ENCODE measurements around the gene MFAP2. TPM values are rescaled to one million over a fixed set of nuclear protein-coding genes. Genes with fewer than 3 reads are reported as not detected.
"Not testable (repeated sequence)": the region's sequence is repeated elsewhere in the genome, so short reads cannot be mapped to it uniquely, and the experiment has no call there.

Gene MFAP2
- polyA plus RNA-seq, 3 donors, result 10.2 to 28.1 (median 25.5) TPM

DNA sequence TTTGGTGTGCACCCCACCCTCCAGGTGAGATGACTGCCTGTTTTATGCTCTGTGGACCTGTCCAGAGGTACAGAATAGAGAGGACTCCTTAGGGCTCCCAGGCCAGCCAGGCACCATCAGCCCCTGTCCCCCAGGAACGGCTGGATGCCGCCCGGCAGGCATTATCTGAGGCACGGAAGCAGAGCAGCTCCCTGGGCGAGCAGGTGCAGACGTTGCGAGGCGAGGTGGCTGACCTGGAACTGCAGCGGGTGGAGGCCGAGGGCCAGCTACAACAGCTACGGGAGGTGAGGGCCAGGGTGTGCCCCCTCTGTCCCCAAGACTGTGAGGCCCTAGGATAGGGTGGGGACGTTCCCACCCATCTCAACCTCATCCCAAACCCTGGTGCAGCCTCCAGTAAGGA, 10.8 kb downstream of the MFAP2 start:
- WGBS, 3 donors, result 92 to 96% (median 94%) methylated on average over 12 of the region's 12 CpGs
- no peak overlapping the region for H3K27ac ChIP-seq (ENCODE audit: low read depth, low read length)

DNA sequence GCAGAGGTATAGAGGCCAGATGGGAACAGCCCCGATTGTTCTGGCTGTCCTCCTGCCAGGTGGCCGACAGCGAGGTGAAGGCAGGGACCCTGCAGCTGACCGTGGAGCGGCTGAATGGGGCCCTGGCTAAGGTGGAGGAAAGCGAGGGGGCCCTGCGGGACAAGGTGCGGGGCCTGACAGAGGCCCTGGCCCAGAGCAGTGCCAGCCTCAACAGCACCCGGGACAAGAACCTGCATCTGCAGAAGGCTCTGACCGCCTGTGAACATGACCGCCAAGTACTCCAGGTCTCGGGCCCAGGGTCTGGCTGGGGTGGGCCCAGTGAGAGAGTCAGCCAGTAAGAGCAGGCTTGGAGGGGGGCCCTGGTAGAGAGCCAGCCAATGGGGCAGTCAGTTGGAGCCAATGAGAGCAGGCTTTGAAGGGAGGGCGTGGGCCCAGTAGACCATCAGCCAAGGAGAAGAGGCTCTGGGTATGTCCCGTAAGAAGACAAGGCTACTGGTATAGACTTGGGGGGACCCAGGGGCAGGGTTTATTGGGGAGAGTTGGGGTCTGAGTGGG, 11.3 kb downstream of the MFAP2 start:
- WGBS, 3 donors, result 90% methylated on average over 13 to 14 of the region's 14 CpGs
- no peak overlapping the region for H3K27ac ChIP-seq (ENCODE audit: low read depth, low read length)

DNA sequence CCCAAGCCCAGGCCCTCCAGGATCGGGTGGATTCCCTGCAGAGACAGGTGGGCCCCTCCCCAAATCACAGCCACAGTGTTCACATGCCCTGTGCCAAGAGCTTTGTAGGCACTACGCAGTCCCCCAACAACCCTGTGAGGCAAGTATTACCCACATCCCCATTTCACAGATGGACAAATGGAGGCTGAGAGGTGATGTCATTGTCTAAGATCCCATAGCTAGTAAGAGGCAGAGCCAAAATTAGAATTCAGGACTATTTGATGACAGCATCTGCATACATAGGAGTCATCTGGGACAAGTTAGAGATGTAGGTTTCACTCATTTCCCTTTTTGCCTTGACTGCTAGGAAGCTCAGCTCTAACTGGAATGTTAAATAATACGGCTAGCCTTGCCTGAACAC, 12.0 kb downstream of the MFAP2 start:
- WGBS, 3 donors, result 96 to 100% (median 99%) methylated on average over 3 of the region's 3 CpGs

GRCh38 chr1:16967962-16968361, 12.5 kb downstream of the MFAP2 start:
- no peak overlapping the region for H3K27ac ChIP-seq (ENCODE audit: low read depth, low read length)
- WGBS, 3 donors, result 96 to 97% (median 96%) methylated on average over 20 to 21 of the region's 21 CpGs

More for the DNA sequence above, 12.0 kb downstream of the MFAP2 start:
- H3K27ac ChIP-seq (ENCODE audit: low read depth, low read length), result no peak overlapping the region

DNA sequence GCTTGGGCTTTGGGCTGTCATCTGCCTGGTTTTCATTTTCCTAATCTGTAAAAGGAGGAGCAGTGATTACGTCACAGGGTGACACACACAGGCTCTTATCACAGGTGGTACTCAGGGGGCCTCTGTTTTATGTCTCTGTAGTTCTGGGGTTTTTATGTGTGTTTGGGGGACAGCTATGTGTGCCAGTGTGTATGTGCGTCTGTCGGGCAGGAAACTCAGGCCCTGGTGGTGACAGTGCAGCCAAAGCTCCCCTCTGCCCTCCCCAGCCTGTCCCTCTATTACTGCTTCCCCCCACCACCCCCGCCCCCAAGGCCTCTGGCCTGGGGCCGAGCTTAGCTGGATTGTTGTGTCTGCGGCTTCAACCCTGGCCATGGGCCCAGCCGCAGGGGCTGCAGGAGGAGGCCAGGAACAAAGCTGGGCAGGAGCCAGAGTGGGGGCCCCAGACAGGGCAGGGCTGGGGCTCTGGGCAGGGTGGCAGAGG, 13.3 kb downstream of the MFAP2 start:
- no peak overlapping the region for H3K27ac ChIP-seq (ENCODE audit: low read depth, low read length)
- WGBS, 3 donors, result 28 to 43% (median 29%) methylated on average over 7 of the region's 7 CpGs

GRCh38 chr1:16966282-16966681, 14.1 kb downstream of the MFAP2 start:
- no peak overlapping the region for H3K27ac ChIP-seq (ENCODE audit: low read depth, low read length)
- WGBS, 3 donors, result 96 to 97% (median 96%) methylated on average over 22 of the region's 22 CpGs

DNA sequence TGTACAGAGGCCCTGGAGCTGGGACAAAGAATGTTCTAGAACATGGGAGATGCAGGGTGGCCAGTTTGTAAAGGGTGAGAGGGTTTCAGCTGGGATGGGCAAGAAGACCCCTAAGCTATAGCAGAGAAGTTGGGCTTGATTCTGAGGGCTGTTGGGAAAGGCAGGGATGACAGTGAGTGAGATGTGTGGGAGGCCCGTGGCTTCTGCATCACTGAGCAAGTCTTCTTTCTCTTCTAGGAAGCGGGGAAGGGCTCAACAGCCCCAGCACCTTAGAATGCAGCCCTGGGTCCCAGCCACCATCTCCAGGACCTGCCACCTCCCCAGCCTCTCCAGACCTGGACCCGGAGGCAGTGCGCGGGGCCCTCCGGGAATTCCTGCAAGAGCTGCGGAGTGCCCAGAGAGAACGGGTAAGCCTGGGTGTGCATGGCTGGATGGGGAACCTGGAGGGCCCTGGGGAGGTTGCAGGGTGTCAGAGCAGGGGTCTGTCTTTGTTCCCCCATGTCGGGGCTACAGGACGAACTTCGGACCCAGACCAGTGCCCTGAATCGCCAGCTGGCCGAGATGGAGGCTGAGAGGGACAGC, 14.8 kb downstream of the MFAP2 start:
- 92 to 95% (median 93%) methylated on average over 13 of the region's 13 CpGs for WGBS, 3 donors
- H3K27ac ChIP-seq (ENCODE audit: low read depth, low read length), result no peak overlapping the region

DNA sequence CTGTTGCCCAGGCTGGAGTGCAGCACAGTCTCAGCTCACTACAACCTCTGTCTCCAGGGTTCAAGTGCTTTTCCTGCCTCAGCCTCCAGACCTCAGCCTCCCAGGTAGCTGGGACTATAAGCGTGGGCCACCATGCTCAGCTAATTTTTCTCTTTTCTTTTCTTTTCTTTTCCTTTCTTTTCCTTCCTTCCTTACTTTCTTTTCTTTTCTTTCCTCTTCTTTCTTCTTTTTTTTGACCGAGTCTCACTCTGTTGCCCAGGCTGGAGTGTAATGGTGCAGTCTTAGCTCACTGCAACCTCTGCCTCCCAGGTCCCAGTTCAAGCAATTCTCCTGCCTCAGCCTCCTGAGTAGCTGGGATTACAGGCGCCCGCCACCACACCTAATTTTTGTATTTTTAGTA, 16.3 kb downstream of the MFAP2 start:
- not testable (repeated sequence) for H3K27ac ChIP-seq (ENCODE audit: low read depth, low read length)
- 95 to 97% (median 96%) methylated on average over 4 of the region's 4 CpGs for WGBS, 3 donors

GRCh38 chr1:16961297-16962133, 18.9 kb downstream of the MFAP2 start:
- 77 to 79% (median 78%) methylated on average over 14 of the region's 14 CpGs for WGBS, 3 donors
- H3K27ac ChIP-seq (ENCODE audit: low read depth, low read length), result no peak overlapping the region

DNA sequence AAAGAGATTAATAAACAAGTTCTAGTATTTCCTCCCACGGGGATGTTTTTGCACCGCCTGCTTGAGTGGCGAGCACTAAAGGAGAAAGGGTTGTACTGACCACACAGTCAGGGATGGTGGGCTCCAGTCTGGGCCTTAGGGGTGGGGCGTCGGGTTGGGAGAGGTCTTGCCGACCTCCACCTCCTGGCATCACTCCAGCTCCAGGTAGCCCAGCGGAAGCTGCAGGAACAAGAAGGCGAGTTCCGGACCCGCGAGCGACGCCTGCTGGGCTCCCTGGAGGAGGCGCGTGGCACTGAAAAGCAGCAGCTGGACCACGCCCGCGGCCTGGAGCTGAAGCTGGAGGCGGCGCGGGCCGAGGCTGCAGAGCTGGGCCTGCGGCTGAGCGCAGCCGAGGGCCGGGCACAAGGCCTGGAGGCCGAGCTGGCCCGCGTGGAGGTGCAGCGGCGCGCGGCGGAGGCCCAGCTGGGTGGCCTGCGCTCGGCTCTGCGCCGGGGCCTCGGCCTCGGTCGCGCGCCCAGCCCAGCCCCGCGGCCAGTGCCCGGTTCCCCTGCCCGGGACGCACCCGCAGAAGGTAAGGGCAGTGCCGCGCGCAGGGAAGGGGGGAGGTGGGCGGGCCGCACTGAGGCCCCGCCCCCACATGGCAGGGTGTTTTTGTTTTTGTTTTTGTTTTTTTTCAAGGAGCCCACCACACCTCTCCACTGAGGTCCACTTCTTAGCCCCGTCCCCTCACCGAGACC, 19.7 kb downstream of the MFAP2 start:
- no peak overlapping the region for H3K27ac ChIP-seq (ENCODE audit: low read depth, low read length)
- 4 to 7% (median 4%) methylated on average over 27 to 57 of the region's 57 CpGs for WGBS, 3 donors

GRCh38 chr1:16958475-16958874, 21.9 kb downstream of the MFAP2 start:
- 92 to 96% (median 93%) methylated on average over 10 to 12 of the region's 12 CpGs for WGBS, 3 donors
- no peak overlapping the region for H3K27ac ChIP-seq (ENCODE audit: low read depth, low read length)

- no peak overlapping the region for H3K27ac ChIP-seq (ENCODE audit: low read depth, low read length)
- 63 to 92% (median 76%) methylated on average over 8 of the region's 8 CpGs for WGBS, 3 donors
Measured at GRCh38 chr1:16957731-16958130, 22.7 kb downstream of the MFAP2 start.

- WGBS, 3 donors, result 92 to 95% (median 92%) methylated on average over 8 of the region's 8 CpGs
- H3K27ac ChIP-seq (ENCODE audit: low read depth, low read length), result no peak overlapping the region
Measured at GRCh38 chr1:16956775-16957174, 23.6 kb downstream of the MFAP2 start.

DNA sequence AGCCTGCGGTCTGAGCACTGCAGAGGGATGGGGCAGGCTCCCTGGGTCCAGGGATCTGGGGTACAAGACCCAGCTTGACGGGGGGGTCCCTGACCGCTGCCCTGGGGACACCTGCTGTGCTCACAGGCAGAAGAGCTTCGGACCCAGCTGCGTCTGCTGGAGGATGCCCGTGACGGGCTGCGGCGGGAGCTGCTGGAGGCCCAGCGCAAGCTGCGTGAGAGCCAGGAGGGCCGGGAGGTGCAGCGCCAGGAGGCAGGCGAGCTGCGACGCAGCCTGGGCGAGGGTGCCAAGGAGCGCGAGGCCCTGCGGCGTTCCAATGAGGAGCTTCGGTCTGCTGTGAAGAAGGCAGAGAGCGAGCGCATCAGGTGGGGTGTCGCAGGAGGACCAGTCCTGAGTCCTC, 25.2 kb downstream of the MFAP2 start:
- H3K27ac ChIP-seq (ENCODE audit: low read depth, low read length), result no peak overlapping the region
- 96% methylated on average over 25 of the region's 25 CpGs for WGBS, 3 donors

DNA sequence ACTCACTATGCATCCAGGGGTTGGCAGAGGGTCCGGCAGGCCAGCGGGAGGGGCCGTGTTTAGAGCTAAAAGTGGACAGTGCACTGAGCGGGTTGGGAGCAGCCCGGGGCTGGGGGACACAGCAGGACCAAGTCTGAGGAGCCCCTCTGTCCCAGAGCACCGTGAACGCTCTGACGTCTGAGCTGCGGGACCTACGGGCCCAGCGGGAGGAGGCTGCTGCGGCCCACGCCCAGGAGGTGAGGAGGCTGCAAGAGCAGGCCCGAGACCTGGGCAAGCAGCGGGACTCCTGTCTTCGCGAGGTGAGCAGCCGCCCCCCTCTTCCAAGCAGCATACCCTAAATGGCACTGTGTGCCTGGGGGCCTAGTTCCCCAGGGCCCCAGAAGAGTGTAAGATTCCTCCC, 25.8 kb downstream of the MFAP2 start:
- 89 to 96% (median 95%) methylated on average over 18 of the region's 18 CpGs for WGBS, 3 donors
- H3K27ac ChIP-seq (ENCODE audit: low read depth, low read length), result no peak overlapping the region

DNA sequence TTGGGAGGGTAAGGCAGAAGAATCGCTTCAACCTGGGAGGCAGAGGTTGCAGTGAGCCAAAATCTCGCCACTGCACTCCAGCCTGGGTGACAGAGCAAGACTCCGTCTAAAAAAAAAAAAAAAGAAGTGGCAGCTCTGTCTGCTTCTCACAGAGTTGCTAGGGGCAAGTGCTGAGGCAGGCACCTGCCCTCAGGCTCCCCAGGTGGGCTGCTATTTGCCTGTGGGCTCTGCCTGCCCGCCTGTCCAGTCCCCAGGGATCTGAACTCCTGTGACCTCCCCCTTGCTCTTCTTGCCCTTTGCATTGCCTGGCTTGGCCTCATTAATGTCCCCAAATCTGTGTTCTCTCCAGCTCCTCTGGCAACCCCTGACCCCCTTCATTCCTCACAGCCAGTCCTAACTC, 28.0 kb downstream of the MFAP2 start:
- 88 to 100% (median 89%) methylated on average over 2 to 4 of the region's 4 CpGs for WGBS, 3 donors
- H3K27ac ChIP-seq (ENCODE audit: low read depth, low read length), result not testable (repeated sequence)

- not testable (repeated sequence) for H3K27ac ChIP-seq (ENCODE audit: low read depth, low read length)
- 32 to 70% (median 60%) methylated on average over 6 to 7 of the region's 7 CpGs for WGBS, 3 donors
Measured at GRCh38 chr1:16949026-16949425, 31.4 kb downstream of the MFAP2 start.

GRCh38 chr1:16948282-16948891, 32.0 kb downstream of the MFAP2 start:
- not testable (repeated sequence) for H3K27ac ChIP-seq (ENCODE audit: low read depth, low read length)
- 56 to 89% (median 85%) methylated on average over 26 of the region's 26 CpGs for WGBS, 3 donors

Measured in adipose tissue (tissue), 3 donors.